UCSD-AML1 (cell line): ENCODE results near the gene SPOCK3.

Source experiments
- DNase-seq: peaks from one replicate; lab custom pipeline; 2025; ENCODE audit not compliant: unreplicated experiment; lab: John Stamatoyannopoulos, UW

SPOCK3 gene

DNA sequence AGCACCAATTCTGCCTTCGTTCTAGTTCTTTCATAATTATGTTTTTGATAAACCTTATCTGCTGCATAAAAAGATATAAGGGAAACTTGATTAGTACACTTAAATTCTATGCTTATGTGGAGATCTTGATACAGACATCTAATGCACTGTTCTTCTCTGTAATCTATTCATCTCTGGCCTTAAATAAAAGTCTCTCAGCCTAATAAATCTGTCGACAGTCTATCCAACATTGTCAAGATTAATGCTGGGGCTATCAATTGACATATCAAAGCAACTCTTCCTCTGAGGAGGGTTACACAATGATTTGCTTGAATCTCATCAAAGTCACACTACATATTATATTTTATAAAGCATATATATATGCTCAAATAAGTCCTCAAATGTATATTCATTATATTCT is 545.5 kb downstream of the SPOCK3 start:
- no peak for DNase-seq

DNA sequence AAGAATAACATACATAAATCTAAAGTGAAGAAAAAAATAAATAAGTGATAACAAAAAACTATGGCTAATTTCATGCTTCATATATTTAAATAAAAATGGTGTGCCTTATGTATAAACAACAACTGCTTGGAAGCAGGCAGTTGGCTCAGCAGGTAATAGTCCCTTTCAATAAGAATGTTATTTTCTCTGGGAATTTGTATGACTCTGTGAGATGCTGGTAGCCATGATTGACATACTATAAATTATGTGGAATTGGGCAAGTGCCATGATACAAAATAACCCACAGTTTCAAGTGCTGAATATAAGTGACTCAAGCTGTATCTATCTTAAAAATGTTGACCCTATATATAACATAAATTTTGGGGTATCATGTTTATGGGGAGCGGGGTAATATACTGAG is 546.5 kb downstream of the SPOCK3 start:
- DNase-seq, result no peak
